Sigmoid colon (tissue), 7 donors: ENCODE measurements around the gene TRAF2. TPM values are rescaled to one million over a fixed set of nuclear protein-coding genes. Genes with fewer than 3 reads are reported as not detected.

ENCODE experiments used
- DNase-seq: peaks from one replicate; pipeline ENCODE4 v3.0.0-alpha.2; 2019
- H3K27ac ChIP-seq, 4 donors: fragments of 200-600 bp; sonication (generic); one replicate each; pipeline ENCODE4 v1.5.1; 2016 to 2019; ENCODE audit warnings: mild to moderate bottlenecking in 1 of 4
- H3K27me3 ChIP-seq, 3 donors: fragments of 200-600 bp; sonication (generic); one replicate each; pipeline ENCODE4 v1.5.1; 2019; ENCODE audit warnings: mild to moderate bottlenecking in 1 of 3
- H3K36me3 ChIP-seq, 4 donors: fragments of 200-600 bp; sonication (generic); one replicate each; pipeline ENCODE4 v1.5.1; 2016 to 2019
- H3K4me1 ChIP-seq, 4 donors: fragments of 200-600 bp; sonication (generic); one replicate each; pipeline ENCODE4 v1.5.1; 2017 to 2019
- H3K4me3 ChIP-seq, 4 donors: fragments of 200-600 bp; sonication (generic); one replicate each; pipeline ENCODE4 v1.5.1; 2017 to 2019; ENCODE audit warnings: mild to moderate bottlenecking in 2 of 4, moderate library complexity in 1 of 4
- H3K9me3 ChIP-seq, 4 donors: fragments of 200-600 bp in 3 of 4; sonication (generic) in 3 of 4; one replicate each; pipeline versions ENCODE4 v1.5.1 to v1.6.1; 2013 to 2019
- EP300 ChIP-seq, 4 donors: sonication (generic); formaldehyde crosslinking; IDR thresholded peaks; one replicate each; pipeline ENCODE4 v1.6.1; 2017; ENCODE audit warnings: antibody characterized with exemption in 4 of 4
- POLR2A ChIP-seq, 2 donors: fragments of 450-650 bp; IDR thresholded peaks; one replicate each; pipeline ENCODE4 v1.6.1; 2016; ENCODE audit warnings: antibody characterized with exemption in 2 of 2, mild to moderate bottlenecking in 2 of 2, moderate library complexity in 2 of 2
- POLR2AphosphoS5 ChIP-seq, 4 donors: sonication (generic); formaldehyde crosslinking; IDR thresholded peaks; one replicate each; pipeline ENCODE4 v1.6.1; 2017; ENCODE audit warnings: antibody characterized with exemption in 4 of 4
- WGBS, 2 donors: extraction: QIAGEN DNeasy Blood & Tissue Kit; methylation state at CpG; one replicate each; pipeline ENCODE4 v1.1.7; 2013; 5-methylcytosine and 5-hydroxymethylcytosine counted together
- intact Hi-C: fragments of 100-400 bp; cut with DNase I; formaldehyde crosslinking; loops from one replicate; pipeline ENCODE4 v1.15.1; 2023
- polyA plus RNA-seq, 3 donors: library from polyadenylated mRNA; stranded (reverse); fragments of 200-250 nt; gene quantifications; one replicate each; pipeline ENCODE4 v1.2.3, GENCODE V29; 2013
- total RNA-seq, 4 donors: library from RNA; depleted of rRNA; stranded (reverse); fragments of >200 nt; gene quantifications; one replicate each; pipeline ENCODE4 v1.1.0, GENCODE V29; 2016
- TF ChIP-seq, protein P1 (sequence below), 4 experiments: fragments of 450-650 bp in 3 of 4; fragments of 200-600 bp in 1 of 4; IDR thresholded peaks; one replicate each; pipeline ENCODE4 v1.5.1; 2016 to 2019; ENCODE audit warnings: antibody characterized with exemption in 4 of 4, mild to moderate bottlenecking in 3 of 4, moderate library complexity in 2 of 4
- donor health status: healthy with polysubstance abuse.
- donor health status: Bipolar disorder and iron deficiency.
- donor health status: healthy.

The TRAF2 gene
- total and polyA plus RNA-seq, 7 donors = 1.8 to 21.9 (median 5.5) TPM

DNA sequence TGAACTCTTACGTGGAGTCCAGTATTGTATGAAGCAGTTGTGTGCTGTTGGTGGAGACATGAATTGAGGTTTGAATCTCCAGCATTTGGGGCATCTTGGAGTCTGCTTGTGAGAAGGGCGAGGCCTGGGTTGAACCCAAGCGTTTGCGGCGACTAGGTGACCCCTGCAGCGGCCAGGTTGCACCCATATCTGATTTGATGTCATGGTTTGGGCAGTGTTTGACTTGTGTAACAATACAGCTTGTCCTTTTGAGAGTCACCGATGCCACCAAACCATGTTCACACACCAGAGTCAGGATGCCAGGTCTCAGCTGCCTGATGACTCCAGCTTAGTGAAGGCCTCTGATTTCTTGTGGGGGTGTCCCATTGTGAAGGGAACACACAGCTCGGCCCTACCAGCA lies 2.1 kb downstream of the TRAF2 start:
- 82 to 84% methylated on average over 8 of the region's 8 CpGs for WGBS, 2 donors
- no peak overlapping the region for H3K4me3 ChIP-seq
- intact Hi-C loops = loop anchor here (5.0 kb wide), 2 partner anchors 54 to 96 kb away; partner anchors contain the start of genes FBXW5 and TMEM141

DNA sequence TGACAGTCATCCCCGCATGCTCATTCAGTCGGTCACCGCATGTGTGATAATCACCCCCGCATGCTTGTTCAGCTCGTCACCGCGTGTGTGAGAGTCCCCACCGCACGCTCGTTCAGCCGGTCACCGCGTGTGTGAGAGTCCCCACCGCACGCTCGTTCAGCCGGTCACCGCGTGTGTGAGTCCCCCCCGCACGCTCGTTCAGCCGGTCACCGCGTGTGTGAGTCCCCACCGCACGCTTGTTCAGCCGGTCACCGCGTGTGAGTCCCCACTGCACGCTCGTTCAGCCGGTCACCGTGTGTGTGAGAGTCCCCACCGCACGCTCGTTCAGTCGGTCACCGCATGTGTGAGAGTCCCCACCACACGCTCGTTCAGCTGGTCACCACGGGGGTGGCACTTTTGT lies 3.5 kb downstream of the TRAF2 start:
- H3K36me3 ChIP-seq = peaks cover 0 to 7% (median 0%) of the 10 kb centered on the region in 4 donors
- no peaks in the 10 kb centered on the region for H3K9me3 ChIP-seq
- no peak for DNase-seq
- no peaks in the 10 kb centered on the region for H3K27me3 ChIP-seq
- no peak overlapping the region for H3K4me3 ChIP-seq
- no peak for TF ChIP-seq POLR2A (IDR thresholded peaks at IDR 0.05)
- TF ChIP-seq EP300 (IDR thresholded peaks at IDR 0.05) = no peak
- no peak for TF ChIP-seq POLR2AphosphoS5 (IDR thresholded peaks at IDR 0.05)
- TF ChIP-seq, protein P1, sequence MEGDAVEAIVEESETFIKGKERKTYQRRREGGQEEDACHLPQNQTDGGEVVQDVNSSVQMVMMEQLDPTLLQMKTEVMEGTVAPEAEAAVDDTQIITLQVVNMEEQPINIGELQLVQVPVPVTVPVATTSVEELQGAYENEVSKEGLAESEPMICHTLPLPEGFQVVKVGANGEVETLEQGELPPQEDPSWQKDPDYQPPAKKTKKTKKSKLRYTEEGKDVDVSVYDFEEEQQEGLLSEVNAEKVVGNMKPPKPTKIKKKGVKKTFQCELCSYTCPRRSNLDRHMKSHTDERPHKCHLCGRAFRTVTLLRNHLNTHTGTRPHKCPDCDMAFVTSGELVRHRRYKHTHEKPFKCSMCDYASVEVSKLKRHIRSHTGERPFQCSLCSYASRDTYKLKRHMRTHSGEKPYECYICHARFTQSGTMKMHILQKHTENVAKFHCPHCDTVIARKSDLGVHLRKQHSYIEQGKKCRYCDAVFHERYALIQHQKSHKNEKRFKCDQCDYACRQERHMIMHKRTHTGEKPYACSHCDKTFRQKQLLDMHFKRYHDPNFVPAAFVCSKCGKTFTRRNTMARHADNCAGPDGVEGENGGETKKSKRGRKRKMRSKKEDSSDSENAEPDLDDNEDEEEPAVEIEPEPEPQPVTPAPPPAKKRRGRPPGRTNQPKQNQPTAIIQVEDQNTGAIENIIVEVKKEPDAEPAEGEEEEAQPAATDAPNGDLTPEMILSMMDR (IDR thresholded peaks at IDR 0.05) = no peak
- H3K4me1 ChIP-seq = peaks cover 0 to 21% (median 19%) of the 10 kb centered on the region in 4 donors
- 95 to 96% methylated on average over 42 of the region's 42 CpGs for WGBS, 2 donors
- H3K27ac ChIP-seq = no peak overlapping the region
- intact Hi-C loops = loop anchor here (5.0 kb wide), 2 partner anchors 52 to 98 kb away; partner anchors contain the start of genes FBXW5 and TMEM141

More for the DNA sequence above, 2.1 kb downstream of the TRAF2 start:
- H3K27me3 ChIP-seq = no peaks in the 10 kb centered on the region
- no peaks in the 10 kb centered on the region for H3K9me3 ChIP-seq
- no peak for DNase-seq
- peaks cover 0 to 21% (median 19%) of the 10 kb centered on the region in 4 donors for H3K4me1 ChIP-seq
- H3K27ac ChIP-seq = no peak overlapping the region
- H3K36me3 ChIP-seq = peaks cover 0 to 7% (median 0%) of the 10 kb centered on the region in 4 donors
- TF ChIP-seq POLR2A (IDR thresholded peaks at IDR 0.05) = no peak
- TF ChIP-seq, protein P1 (IDR thresholded peaks at IDR 0.05) = no peak
- no peak for TF ChIP-seq EP300 (IDR thresholded peaks at IDR 0.05)
- no peak for TF ChIP-seq POLR2AphosphoS5 (IDR thresholded peaks at IDR 0.05)

DNA sequence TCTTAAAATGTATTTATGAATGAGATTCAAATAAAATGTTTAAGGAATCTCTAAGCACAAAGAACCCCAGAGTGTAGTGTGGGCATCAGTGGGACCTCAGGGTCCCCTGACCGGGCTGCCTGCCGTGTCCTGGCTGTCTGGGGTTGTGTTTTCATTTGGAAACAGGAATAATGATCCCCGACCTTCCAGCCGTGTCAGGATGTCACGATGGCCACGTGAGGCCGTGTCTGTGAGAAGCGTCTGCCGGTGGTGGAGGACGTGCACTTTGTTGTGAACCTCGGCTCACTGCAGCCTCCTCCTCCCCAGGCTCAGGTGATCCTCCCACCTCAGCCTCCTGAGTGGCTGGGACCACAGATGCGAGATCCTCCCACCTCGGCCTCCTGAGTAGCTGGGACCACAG lies 4.3 kb downstream of the TRAF2 start:
- no peaks in the 10 kb centered on the region for H3K9me3 ChIP-seq
- peaks cover 0 to 7% (median 0%) of the 10 kb centered on the region in 4 donors for H3K36me3 ChIP-seq
- TF ChIP-seq POLR2AphosphoS5 (IDR thresholded peaks at IDR 0.05) (no peak), POLR2A (IDR thresholded peaks at IDR 0.05) (no peak), EP300 (IDR thresholded peaks at IDR 0.05) (no peak)
- TF ChIP-seq, protein P1 (IDR thresholded peaks at IDR 0.05) = no peak
- no peak overlapping the region for H3K27ac ChIP-seq
- no peaks in the 10 kb centered on the region for H3K27me3 ChIP-seq
- H3K4me3 ChIP-seq = no peak overlapping the region
- intact Hi-C loops = no loop called here
- no peak for DNase-seq
- H3K4me1 ChIP-seq = peaks cover 0 to 18% (median 14%) of the 10 kb centered on the region in 4 donors
- 85 to 86% methylated on average over 13 of the region's 13 CpGs for WGBS, 2 donors

DNA sequence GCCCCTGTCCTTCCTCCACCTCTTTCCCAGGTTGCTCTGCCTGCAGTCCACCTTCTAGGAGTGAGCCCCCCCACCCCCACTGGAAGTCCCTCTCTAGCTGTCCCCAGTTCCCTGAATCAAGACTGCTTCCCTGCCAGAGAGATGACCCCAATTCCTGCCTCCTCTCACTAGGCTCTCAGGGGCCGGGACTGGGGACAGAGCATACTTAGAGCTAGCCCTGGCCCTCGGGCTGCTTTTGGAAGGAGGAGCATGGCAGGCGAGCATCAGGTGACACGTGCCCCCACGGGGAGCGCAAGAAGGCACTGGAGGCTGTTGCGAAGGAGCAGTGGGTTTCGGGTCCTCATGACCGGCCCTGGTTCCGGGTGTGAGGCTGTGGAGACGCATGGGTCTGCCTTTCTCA lies 9.7 kb downstream of the TRAF2 start:
- DNase-seq = no peak
- 84 to 86% methylated on average over 11 of the region's 11 CpGs for whole genome bisulfite sequencing, 2 donors
- Histone ChIP-seq H3K4me1 (peaks cover 0 to 3% (median 0%) of the 10 kb centered on the region in 4 donors), H3K36me3 (peaks cover 9 to 28% (median 15%) of the 10 kb centered on the region in 4 donors), H3K27ac (no peak overlapping the region), H3K27me3 (no peaks in the 10 kb centered on the region), H3K9me3 (no peaks in the 10 kb centered on the region), H3K4me3 (no peak overlapping the region)
- TF ChIP-seq, protein P1 (IDR thresholded peaks at IDR 0.05) = no peak
- TF ChIP-seq EP300 (IDR thresholded peaks at IDR 0.05) = no peak
- TF ChIP-seq POLR2AphosphoS5 (IDR thresholded peaks at IDR 0.05) = no peak
- TF ChIP-seq POLR2A (IDR thresholded peaks at IDR 0.05) = no peak
- intact Hi-C loops = no loop called here
